Neuronal stem cell (in vitro differentiated cells): ENCODE results near the gene GSX1. TPM values are rescaled to one million over a fixed set of nuclear protein-coding genes. Genes with fewer than 3 reads are reported as not detected.

Experiments
- DNase-seq: peaks from one replicate; pipeline ENCODE4 v3.0.0-alpha.2; 2013; ENCODE audit warnings: low spot score
- H2AFZ ChIP-seq: one replicate; pipeline ENCODE4 v1.6.1; 2013; ENCODE audit warnings: mild to moderate bottlenecking, low read length, inconsistent platforms
- H2AK5ac ChIP-seq: 2 replicates; pipeline ENCODE4 v1.6.1; 2013; ENCODE audit warnings: low read depth, mild to moderate bottlenecking, inconsistent platforms, low read length, moderate library complexity, mixed read lengths
- H2BK120ac ChIP-seq: 2 replicates; pipeline ENCODE4 v1.6.1; 2013; ENCODE audit warnings: low read depth, mild to moderate bottlenecking, inconsistent platforms, low read length, moderate library complexity, mixed read lengths
- H2BK12ac ChIP-seq: one replicate; pipeline ENCODE4 v1.6.1; 2013; ENCODE audit warnings: low read length, inconsistent platforms
- H2BK15ac ChIP-seq: 2 replicates; pipeline ENCODE4 v1.6.1; 2013; ENCODE audit warnings: mild to moderate bottlenecking, low read length, inconsistent platforms, mixed read lengths
- H2BK5ac ChIP-seq: one replicate; pipeline ENCODE4 v1.6.1; 2013; ENCODE audit warnings: inconsistent platforms, mild to moderate bottlenecking, low read length, moderate library complexity
- H3K14ac ChIP-seq: one replicate; pipeline ENCODE4 v1.6.1; 2013; ENCODE audit warnings: low read length, inconsistent platforms
- H3K18ac ChIP-seq: 2 replicates; pipeline ENCODE4 v1.6.1; 2013; ENCODE audit warnings: low read length, inconsistent platforms
- H3K23ac ChIP-seq: 2 replicates; pipeline ENCODE4 v1.6.1; 2013; ENCODE audit warnings: low read depth, mild to moderate bottlenecking, mixed read lengths, low read length, inconsistent platforms; ENCODE audit not compliant: poor library complexity
- H3K27ac ChIP-seq: replicated peaks from 3 replicates; pipeline ENCODE4 v1.5.1; 2013; ENCODE audit warnings: low read length, inconsistent platforms
- H3K27me3 ChIP-seq, 3 experiments: 2 replicates each; pipeline ENCODE4 v1.6.1; 2013; ENCODE audit warnings: low read length in 3 of 3, mild to moderate bottlenecking in 2 of 3, inconsistent platforms in 1 of 3, low read depth in 1 of 3, mixed read lengths in 1 of 3, moderate library complexity in 1 of 3; ENCODE audit not compliant: control insufficient read depth in 3 of 3, insufficient read depth in 3 of 3
- H3K36me3 ChIP-seq, 2 donors: replicated peaks in 1 of 2; 2 replicates each; pipeline ENCODE4 v1.6.1; 2013; ENCODE audit warnings: low read length in 2 of 2; ENCODE audit not compliant: control insufficient read depth in 2 of 2, insufficient read depth in 2 of 2
- H3K4ac ChIP-seq: 2 replicates; pipeline ENCODE4 v1.6.1; 2013; ENCODE audit warnings: inconsistent platforms, mild to moderate bottlenecking, low read length, moderate library complexity
- H3K4me1 ChIP-seq, 2 donors: 1 replicate in 1 of 2; 2 replicates in 1 of 2; pipeline ENCODE4 v1.6.1; 2013; ENCODE audit warnings: low read length in 2 of 2, low read depth in 1 of 2; ENCODE audit not compliant: control insufficient read depth in 2 of 2, insufficient read depth in 1 of 2
- H3K4me2 ChIP-seq: one replicate; pipeline ENCODE4 v1.6.1; 2013; ENCODE audit warnings: mild to moderate bottlenecking, low read length, inconsistent platforms; ENCODE audit not compliant: insufficient read depth, poor library complexity, severe bottlenecking
- H3K4me3 ChIP-seq, 2 donors: 2 replicates each; pipeline ENCODE4 v1.5.1; 2013; ENCODE audit warnings: low read length in 2 of 2, mild to moderate bottlenecking in 2 of 2, inconsistent platforms in 1 of 2, moderate library complexity in 1 of 2
- H3K79me1 ChIP-seq: one replicate; pipeline ENCODE4 v1.6.1; 2013; ENCODE audit warnings: low read depth, mild to moderate bottlenecking, inconsistent platforms, low read length, moderate library complexity
- H3K9ac ChIP-seq: one replicate; pipeline ENCODE4 v1.6.1; 2013; ENCODE audit warnings: mild to moderate bottlenecking, low read depth, low read length, inconsistent platforms; ENCODE audit not compliant: poor library complexity
- H3K9me3 ChIP-seq, 2 donors: replicated peaks in 1 of 2; 2 replicates each; pipeline versions ENCODE3 to v1.6.1; 2013; ENCODE audit warnings: low read length in 2 of 2, mild to moderate bottlenecking in 2 of 2, inconsistent platforms in 1 of 2, low read depth in 1 of 2, mixed read lengths in 1 of 2, moderate library complexity in 1 of 2; ENCODE audit not compliant: control insufficient read depth in 2 of 2, insufficient read depth in 1 of 2
- H4K8ac ChIP-seq: one replicate; pipeline ENCODE4 v1.6.1; 2013; ENCODE audit warnings: low read depth, mild to moderate bottlenecking, inconsistent platforms, low read length, moderate library complexity
- H4K91ac ChIP-seq: one replicate; pipeline ENCODE4 v1.6.1; 2013; ENCODE audit warnings: low read length, low read depth, mild to moderate bottlenecking, inconsistent platforms; ENCODE audit not compliant: poor library complexity
- whole genome bisulfite sequencing, 2 donors: extraction: QIAGEN DNeasy Blood & Tissue Kit; methylation state at CpG; one replicate each; pipeline ENCODE4 v1.1.7; 2013; ENCODE audit warnings: missing lambda C conversion rate in 2 of 2, mixed read lengths in 1 of 2; ENCODE audit not compliant: insufficient read length in 2 of 2, insufficient replicate concordance in 1 of 2; ENCODE audit errors: extremely low coverage in 2 of 2; 5-methylcytosine and 5-hydroxymethylcytosine counted together
- small RNA-seq: library from polyadenylated mRNA; stranded (forward); fragments of <200 nt; extraction: miRNeasy Mini kit (QIAGEN cat#:217004); gene quantifications from one replicate; pipeline ENCODE3, GENCODE V24; 2013; ENCODE audit not compliant: insufficient read depth

GSX1 gene

GRCh38 chr13:27842571-27842970 lies 50.3 kb downstream of the GSX1 start:
- Histone ChIP-seq H3K14ac (no peak overlapping the region), H3K27me3 (peaks cover 0 to 10% (median 0%) of the 10 kb centered on the region in 3 experiments), H2BK5ac (no peak overlapping the region), H2AK5ac (no peak overlapping the region), H4K8ac (no peak overlapping the region), H3K4me3 (no peak overlapping the region), H3K4me2 (no peak overlapping the region), H3K18ac (no peak overlapping the region), H3K9me3 (no peaks in the 10 kb centered on the region), H3K4ac (no peak overlapping the region), H3K79me1 (no peaks in the 10 kb centered on the region), H2BK12ac (no peak overlapping the region), H2BK120ac (no peak overlapping the region), H3K4me1 (no peaks in the 10 kb centered on the region), H3K9ac (no peak overlapping the region), H4K91ac (no peak overlapping the region), H3K27ac (no peak overlapping the region), H3K36me3 (no peaks in the 10 kb centered on the region), H3K23ac (no peak overlapping the region), H2BK15ac (no peak overlapping the region), H2AFZ (no peak overlapping the region)
- DNase-seq: no peak
- no CpG with 5 or more reads among the region's 2 CpGs for WGBS, 2 donors

Small RNA genes within 50 kb of the gene (small RNA-seq; reads per million reads assigned to genes)
- gene RNU6-73P: not detected
